Subcutaneous adipose tissue (tissue), 4 donors: ENCODE measurements around the gene MAGI3. TPM values are rescaled to one million over a fixed set of nuclear protein-coding genes. Genes with fewer than 3 reads are reported as not detected.

ENCODE experiments used
- CTCF ChIP-seq: fragments of 450-650 bp; IDR thresholded peaks from one replicate; pipeline ENCODE4 v1.5.1; 2016; ENCODE audit warnings: low read depth, mild to moderate bottlenecking, control low read depth, antibody characterized with exemption, moderate library complexity
- small RNA-seq: library from RNA; depleted of rRNA; stranded (forward); fragments of <200 nt; gene quantifications from one replicate; pipeline ENCODE3, GENCODE V24; 2016
- total RNA-seq, 4 donors: library from RNA; depleted of rRNA; stranded (reverse); fragments of >200 nt; gene quantifications; one replicate each; pipeline ENCODE4 v1.1.0, GENCODE V29; 2016

The MAGI3 gene
- total RNA-seq, 4 donors from 2014 or later, result 11.6 to 19.4 (median 15.7) TPM

- no peak for TF ChIP-seq CTCF
These were observed 342.5 kb downstream of the MAGI3 start for GRCh38 chr1:113732802-113733201.

- TF ChIP-seq CTCF, result no peak
These were observed 344.2 kb downstream of the MAGI3 start for GRCh38 chr1:113734357-113735055.

Small RNA genes within 50 kb of the gene (small RNA-seq; reads per million reads assigned to genes)
- gene MTND5P20, result not detected
